H1 (cell line): ENCODE data around the gene MSI2. TPM values are rescaled to one million over a fixed set of nuclear protein-coding genes. Genes with fewer than 3 reads are reported as not detected.

Experiments used
- KDM4A ChIP-seq: IDR thresholded peaks from one replicate; pipeline ENCODE4 v1.7.1; 2012; ENCODE audit warnings: low read depth, mild to moderate bottlenecking, moderate library complexity, low read length, inconsistent platforms; ENCODE audit not compliant: severe bottlenecking
- SP1 ChIP-seq: IDR thresholded peaks from 2 replicates; pipeline ENCODE4 v1.6.1; 2011; ENCODE audit warnings: low read depth, low read length
- polyA plus RNA-seq, 7 experiments: library from polyadenylated mRNA; depleted of rRNA in 3 of 7; stranded (reverse) in 5 of 7; unstranded in 2 of 7; fragments of >200 nt in 5 of 7; fragments of 200-250 nt in 2 of 7; gene quantifications; 1 replicate in 5 of 7; 2 replicates in 1 of 7; 4 replicates in 1 of 7; pipeline versions ENCODE4 v1.2.1 to v1.2.3, GENCODE V29; 2011 to 2013; ENCODE audit warnings: missing spikeins in 2 of 7, mixed read lengths in 2 of 7
- total RNA-seq: library from RNA; stranded (reverse); fragmentation: NEBNext Ultra II Directional; extraction: Animal tissue kit (Norgen Biotek cat#: 25700); gene quantifications from 2 replicates; pipeline ENCODE4 v1.2.1, GENCODE V29; 2021

MSI2 gene
- total and polyA plus RNA-seq, 2 of the 8 experiments (the other 6 are each of a cell fraction or from before 2014, with no cell fraction given), result 36.7 to 80.6 TPM

DNA sequence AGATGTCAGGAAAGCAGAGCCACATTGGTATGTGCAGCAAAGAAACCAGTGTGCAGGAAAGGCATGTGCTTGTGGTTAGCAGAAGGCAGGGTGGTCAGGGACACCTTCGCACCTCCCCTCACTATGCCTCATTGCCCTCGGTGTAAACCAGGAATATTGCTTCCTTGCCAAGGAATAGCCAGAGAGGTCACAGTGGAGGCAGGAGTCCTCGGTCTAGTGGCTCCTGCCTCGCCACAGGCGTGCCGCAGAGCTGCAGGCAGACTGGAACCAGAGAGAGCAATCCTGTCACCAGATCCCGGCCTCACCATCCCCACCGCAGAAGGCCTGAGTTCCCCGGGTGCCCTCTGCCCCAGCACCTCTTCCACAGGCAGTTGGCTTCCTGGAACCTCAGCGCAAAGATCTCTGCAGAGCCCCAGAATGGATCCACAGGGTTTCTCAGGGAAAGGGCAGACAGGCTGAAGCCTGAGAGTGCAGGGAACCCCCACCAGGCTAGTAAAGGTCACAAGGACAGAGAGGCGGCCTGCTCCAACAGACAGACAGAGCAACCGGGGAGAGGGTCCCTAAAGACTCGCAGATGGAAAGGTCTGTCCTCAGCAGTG, 467.2 kb downstream of the MSI2 start (continued):
- no peak for TF ChIP-seq SP1
- TF ChIP-seq KDM4A, result no peak
- TF ChIP-seq, all 59 proteins: peak for 0
